ENCODE results near the gene DSG3.

The DSG3 gene

DNA sequence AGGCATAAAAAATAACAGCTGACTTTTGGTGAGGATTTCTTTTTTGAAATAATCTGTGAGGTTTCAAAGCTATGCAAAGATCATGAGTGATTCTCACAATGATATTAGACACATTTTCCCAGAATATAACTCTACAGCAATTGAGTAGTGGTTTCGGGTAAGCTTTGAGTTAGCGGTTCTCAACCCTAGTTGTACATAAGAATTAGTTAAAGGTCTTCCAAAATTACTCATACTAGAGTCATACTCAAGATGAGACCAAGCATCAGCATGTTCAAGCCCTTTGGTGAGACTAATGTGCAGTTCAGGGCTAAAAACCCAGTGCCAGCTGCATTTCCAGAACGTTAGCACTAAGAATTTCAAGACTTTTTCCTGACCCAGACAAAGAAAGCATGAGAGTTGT is 39.9 kb upstream of the DSG3 start:
- TF ChIP-seq, protein P1, sequence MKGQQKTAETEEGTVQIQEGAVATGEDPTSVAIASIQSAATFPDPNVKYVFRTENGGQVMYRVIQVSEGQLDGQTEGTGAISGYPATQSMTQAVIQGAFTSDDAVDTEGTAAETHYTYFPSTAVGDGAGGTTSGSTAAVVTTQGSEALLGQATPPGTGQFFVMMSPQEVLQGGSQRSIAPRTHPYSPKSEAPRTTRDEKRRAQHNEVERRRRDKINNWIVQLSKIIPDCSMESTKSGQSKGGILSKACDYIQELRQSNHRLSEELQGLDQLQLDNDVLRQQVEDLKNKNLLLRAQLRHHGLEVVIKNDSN (IDR thresholded peaks at IDR 0.05): no peak
- TF ChIP-seq EGR1 (IDR thresholded peaks at IDR 0.05): no peak
- no peak for TF ChIP-seq EP300 (IDR thresholded peaks at IDR 0.05; ENCODE audit: borderline replicate concordance)

DNA sequence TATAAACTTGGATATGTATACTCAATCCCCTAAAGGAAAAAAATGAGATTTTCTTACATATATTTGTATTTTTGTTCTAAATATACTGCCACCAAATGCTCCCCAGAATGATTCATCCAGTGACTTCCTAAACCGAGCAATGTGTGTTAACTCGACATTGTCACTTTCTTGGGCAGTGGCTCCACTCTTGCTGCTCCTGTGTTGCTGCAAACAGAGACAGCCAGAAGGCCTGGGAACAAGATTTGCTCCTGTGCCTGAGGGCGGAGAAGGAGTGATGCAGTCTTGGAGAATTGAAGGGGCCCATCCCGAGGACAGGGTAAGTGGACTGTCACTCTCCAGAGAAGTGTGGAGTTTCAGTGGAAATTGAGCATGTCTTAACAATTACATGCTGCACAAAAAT is 38.3 kb upstream of the DSG3 start:
- TF ChIP-seq CREB1 (IDR thresholded peaks at IDR 0.05; ENCODE audit: low read depth) (no peak), TAF1 (IDR thresholded peaks at IDR 0.05; ENCODE audit: low read depth) (no peak), FOXM1 (IDR thresholded peaks at IDR 0.05; ENCODE audit: borderline replicate concordance, low read depth) (no peak), NFIC (IDR thresholded peaks at IDR 0.05) (no peak), TEAD4 (IDR thresholded peaks at IDR 0.05) (no peak), TCF12 (IDR thresholded peaks at IDR 0.05; ENCODE audit: low read depth) (no peak), RAD21 (IDR thresholded peaks at IDR 0.05; ENCODE audit: low read depth) (no peak), EGR1 (IDR thresholded peaks at IDR 0.05) (no peak), EP300 (IDR thresholded peaks at IDR 0.05; ENCODE audit: borderline replicate concordance) (no peak), ZBTB7A (IDR thresholded peaks at IDR 0.05; ENCODE audit: low read depth) (no peak)
- TF ChIP-seq, protein P2, sequence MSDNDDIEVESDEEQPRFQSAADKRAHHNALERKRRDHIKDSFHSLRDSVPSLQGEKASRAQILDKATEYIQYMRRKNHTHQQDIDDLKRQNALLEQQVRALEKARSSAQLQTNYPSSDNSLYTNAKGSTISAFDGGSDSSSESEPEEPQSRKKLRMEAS (IDR thresholded peaks at IDR 0.05): no peak
- TF ChIP-seq, protein P3, sequence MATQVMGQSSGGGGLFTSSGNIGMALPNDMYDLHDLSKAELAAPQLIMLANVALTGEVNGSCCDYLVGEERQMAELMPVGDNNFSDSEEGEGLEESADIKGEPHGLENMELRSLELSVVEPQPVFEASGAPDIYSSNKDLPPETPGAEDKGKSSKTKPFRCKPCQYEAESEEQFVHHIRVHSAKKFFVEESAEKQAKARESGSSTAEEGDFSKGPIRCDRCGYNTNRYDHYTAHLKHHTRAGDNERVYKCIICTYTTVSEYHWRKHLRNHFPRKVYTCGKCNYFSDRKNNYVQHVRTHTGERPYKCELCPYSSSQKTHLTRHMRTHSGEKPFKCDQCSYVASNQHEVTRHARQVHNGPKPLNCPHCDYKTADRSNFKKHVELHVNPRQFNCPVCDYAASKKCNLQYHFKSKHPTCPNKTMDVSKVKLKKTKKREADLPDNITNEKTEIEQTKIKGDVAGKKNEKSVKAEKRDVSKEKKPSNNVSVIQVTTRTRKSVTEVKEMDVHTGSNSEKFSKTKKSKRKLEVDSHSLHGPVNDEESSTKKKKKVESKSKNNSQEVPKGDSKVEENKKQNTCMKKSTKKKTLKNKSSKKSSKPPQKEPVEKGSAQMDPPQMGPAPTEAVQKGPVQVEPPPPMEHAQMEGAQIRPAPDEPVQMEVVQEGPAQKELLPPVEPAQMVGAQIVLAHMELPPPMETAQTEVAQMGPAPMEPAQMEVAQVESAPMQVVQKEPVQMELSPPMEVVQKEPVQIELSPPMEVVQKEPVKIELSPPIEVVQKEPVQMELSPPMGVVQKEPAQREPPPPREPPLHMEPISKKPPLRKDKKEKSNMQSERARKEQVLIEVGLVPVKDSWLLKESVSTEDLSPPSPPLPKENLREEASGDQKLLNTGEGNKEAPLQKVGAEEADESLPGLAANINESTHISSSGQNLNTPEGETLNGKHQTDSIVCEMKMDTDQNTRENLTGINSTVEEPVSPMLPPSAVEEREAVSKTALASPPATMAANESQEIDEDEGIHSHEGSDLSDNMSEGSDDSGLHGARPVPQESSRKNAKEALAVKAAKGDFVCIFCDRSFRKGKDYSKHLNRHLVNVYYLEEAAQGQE (IDR thresholded peaks at IDR 0.05; ENCODE audit: low read depth): no peak
- TF ChIP-seq, protein P1 (IDR thresholded peaks at IDR 0.05): no peak

DNA sequence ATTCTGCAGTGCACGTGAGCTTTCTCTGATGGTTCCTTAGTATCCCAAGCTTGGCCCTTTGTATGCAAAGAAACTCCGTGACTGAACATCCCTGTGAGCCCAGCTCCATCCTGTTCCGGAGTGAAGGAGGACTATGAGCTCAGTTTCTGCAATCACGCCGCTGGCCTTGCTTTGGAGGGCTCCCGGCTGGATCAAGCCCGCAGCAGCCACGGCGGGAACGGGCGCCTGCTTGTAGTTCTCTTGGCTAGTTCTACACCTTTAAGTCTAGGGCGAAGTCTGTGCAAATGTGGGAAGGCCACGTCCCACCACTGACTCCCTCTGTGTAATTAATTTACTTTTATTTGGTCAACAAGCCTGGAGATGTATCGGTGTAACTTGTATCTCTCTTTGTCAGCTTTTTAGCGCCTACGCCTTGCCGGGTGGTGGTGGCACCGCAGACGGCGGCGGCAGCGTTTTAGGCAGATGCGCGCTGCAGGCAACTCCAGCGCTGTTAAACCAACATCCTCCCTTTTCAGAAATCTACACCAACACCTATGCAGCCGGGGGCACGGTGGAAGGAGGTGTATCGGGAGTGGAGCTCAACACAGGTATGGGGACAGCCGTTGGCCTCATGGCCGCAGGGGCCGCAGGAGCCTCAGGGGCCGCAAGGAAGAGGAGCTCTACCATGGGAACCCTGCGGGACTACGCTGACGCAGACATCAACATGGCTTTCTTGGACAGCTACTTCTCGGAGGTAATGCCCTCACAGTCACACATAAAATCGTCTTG is 36.6 kb upstream of the DSG3 start:
- TF ChIP-seq TAF1 (IDR thresholded peaks at IDR 0.05; ENCODE audit: low read depth): no peak
- TF ChIP-seq FOXM1 (IDR thresholded peaks at IDR 0.05; ENCODE audit: borderline replicate concordance, low read depth): no peak
- no peak for TF ChIP-seq EP300 (IDR thresholded peaks at IDR 0.05; ENCODE audit: borderline replicate concordance)
- no peak for TF ChIP-seq CREB1 (IDR thresholded peaks at IDR 0.05; ENCODE audit: low read depth)
- TF ChIP-seq CEBPB (IDR thresholded peaks at IDR 0.05): no peak
- no peak for TF ChIP-seq TCF12 (IDR thresholded peaks at IDR 0.05; ENCODE audit: low read depth)
- no peak for TF ChIP-seq RAD21 (IDR thresholded peaks at IDR 0.05; ENCODE audit: low read depth)
- TF ChIP-seq EGR1 (IDR thresholded peaks at IDR 0.05): no peak
- TF ChIP-seq, protein P3 (IDR thresholded peaks at IDR 0.05; ENCODE audit: low read depth): no peak
- TF ChIP-seq ZBTB7A (IDR thresholded peaks at IDR 0.05; ENCODE audit: low read depth): no peak
- no peak for TF ChIP-seq YY1 (IDR thresholded peaks at IDR 0.05; ENCODE audit: low read depth)
- no peak for TF ChIP-seq NFIC (IDR thresholded peaks at IDR 0.05)
- TF ChIP-seq, protein P1 (IDR thresholded peaks at IDR 0.05): no peak
- TF ChIP-seq, protein P2 (IDR thresholded peaks at IDR 0.05): no peak
- no peak for TF ChIP-seq TEAD4 (IDR thresholded peaks at IDR 0.05)

DNA sequence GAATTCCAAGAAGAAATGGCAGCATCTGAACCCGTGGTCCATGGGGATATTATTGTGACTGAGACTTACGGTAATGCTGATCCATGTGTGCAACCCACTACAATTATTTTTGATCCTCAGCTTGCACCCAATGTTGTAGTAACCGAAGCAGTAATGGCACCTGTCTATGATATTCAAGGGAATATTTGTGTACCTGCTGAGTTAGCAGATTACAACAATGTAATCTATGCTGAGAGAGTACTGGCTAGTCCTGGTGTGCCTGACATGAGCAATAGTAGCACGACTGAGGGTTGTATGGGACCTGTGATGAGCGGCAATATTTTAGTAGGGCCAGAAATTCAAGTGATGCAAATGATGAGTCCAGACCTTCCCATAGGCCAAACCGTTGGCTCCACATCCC is 34.4 kb upstream of the DSG3 start:
- TF ChIP-seq, protein P2 (IDR thresholded peaks at IDR 0.05): no peak
- TF ChIP-seq, protein P1 (IDR thresholded peaks at IDR 0.05): no peak
- no peak for TF ChIP-seq RAD21 (IDR thresholded peaks at IDR 0.05; ENCODE audit: low read depth)
- no peak for TF ChIP-seq FOXM1 (IDR thresholded peaks at IDR 0.05; ENCODE audit: borderline replicate concordance, low read depth)
- TF ChIP-seq TEAD4 (IDR thresholded peaks at IDR 0.05): no peak
- no peak for TF ChIP-seq ZBTB7A (IDR thresholded peaks at IDR 0.05; ENCODE audit: low read depth)
- no peak for TF ChIP-seq NFIC (IDR thresholded peaks at IDR 0.05)
- no peak for TF ChIP-seq YY1 (IDR thresholded peaks at IDR 0.05; ENCODE audit: low read depth)
- TF ChIP-seq TCF12 (IDR thresholded peaks at IDR 0.05; ENCODE audit: low read depth): no peak
- TF ChIP-seq, protein P3 (IDR thresholded peaks at IDR 0.05; ENCODE audit: low read depth): no peak
